Endothelial cell of hepatic sinusoid (primary cell): ENCODE results near the gene MDH1B.
"Not testable (repeated sequence)": the region's sequence is repeated elsewhere in the genome, so short reads cannot be mapped to it uniquely, and the experiment has no call there.

Experiments
- in situ Hi-C: cut with HindIII; loops from 2 replicates; pipeline ENCODE4 v1.10.0; 2017; ENCODE audit warnings: low sequenced_read_pairs

Gene MDH1B

DNA sequence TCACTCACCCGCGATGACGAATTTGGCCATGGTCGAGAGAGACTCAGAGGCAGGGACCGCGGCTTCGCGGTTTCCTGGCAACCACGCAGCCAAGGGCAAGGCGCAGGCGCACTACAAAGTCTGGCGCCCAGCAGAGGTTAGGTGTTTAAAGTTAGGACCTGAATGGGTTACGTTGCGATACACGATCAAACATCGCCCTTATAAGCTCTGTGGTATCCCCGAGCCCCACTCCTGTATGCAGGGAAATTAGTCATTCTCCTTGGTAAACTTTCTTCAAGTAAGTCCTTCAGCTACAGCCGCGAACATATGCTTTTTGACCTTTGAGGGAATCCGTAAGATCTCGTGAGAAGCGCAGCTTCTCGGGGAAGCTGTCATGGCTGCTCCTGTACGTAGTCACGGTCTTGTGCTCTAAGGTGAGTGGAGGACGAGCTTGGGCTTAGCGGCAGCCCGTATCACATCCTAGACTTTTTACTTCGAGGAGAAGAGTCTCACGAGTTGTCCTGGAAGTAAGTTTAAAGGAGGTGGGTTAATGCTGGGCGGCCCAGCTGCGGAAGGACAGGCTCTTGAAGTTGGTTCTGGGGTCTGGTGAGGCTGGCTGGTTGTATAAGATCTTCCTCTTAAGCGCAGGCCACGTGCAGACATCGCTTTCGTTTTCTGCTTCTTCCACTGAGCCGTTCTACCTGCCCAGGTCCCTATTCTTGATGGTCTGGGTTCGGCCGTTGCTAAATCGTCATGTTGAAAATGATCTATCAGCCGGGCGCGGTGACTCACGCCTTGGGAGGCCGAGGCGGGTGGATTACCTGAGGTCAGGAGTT, at the start of gene MDH1B, which contains the start of gene FASTKD2:
Gene MDH1B (minus strand): TSS at position 87 of the 815 bp plus-strand sequence. CDS start 57 bp downstream, at position 30.
Gene FASTKD2 (plus strand): TSS at position 365 of the 815 bp plus-strand sequence. CDS start 1,088 bp downstream, outside the sequence.
- in situ Hi-C loops, result no loop called here

DNA sequence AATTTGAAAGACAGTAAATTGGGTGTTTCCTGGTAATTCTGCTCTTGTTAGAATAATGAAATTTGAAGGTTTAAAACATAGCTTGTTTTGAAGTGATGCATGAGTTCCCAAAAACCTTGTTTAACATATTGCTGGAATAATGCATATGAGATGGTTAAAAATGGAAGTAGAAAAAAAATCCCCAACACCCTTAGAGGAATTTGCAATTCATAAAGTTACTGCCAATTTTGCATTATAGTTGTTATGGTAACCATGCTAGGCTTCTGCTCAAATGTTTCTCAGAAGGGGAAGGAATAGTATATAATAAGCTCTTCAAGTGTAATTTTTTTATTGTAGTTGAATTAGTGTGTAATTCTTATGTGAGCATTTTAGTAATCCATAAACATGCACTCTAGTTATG, 49.4 kb upstream of the MDH1B start:
- in situ Hi-C loops, result no loop called here

DNA sequence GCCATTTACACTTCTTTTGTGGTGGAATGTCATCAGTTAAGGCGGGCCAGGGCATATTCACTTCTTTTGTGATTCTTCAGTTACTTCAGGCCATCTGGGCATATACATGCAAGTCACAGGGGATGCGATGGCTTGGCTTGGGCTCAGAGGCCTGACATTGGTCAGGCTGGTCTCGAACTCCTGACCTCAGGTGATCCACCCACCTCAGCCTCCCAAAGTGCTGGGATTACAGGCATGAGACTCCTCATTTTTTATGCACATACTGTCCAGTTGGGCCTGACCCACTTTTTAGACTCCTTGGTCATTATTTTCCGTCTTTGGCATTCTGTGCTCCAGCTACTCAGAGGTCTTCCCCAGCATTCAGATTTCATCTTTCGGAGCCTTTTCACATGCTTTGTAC, 47.3 kb upstream of the MDH1B start:
- in situ Hi-C loops, result not testable (repeated sequence)

DNA sequence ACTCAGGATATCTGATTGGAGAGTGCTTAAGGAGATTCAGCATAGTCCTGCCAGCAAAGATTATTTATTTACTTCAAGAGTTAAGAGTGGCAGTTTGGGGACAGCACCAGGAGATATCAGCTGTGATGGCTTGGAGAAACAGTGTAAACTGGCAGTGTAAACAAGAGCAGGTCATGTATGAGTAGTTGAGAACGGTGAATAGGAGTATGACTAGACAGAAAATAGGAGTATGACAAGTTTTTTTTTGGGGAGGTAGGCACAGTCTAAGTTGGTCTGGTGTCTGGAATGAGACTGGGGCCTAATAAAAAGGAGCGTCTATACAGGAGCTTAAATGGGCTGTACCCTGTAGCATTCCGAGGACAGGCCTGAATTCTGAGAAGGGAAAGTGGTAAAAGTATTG, 42.5 kb upstream of the MDH1B start:
- in situ Hi-C loops, result not testable (repeated sequence)

DNA sequence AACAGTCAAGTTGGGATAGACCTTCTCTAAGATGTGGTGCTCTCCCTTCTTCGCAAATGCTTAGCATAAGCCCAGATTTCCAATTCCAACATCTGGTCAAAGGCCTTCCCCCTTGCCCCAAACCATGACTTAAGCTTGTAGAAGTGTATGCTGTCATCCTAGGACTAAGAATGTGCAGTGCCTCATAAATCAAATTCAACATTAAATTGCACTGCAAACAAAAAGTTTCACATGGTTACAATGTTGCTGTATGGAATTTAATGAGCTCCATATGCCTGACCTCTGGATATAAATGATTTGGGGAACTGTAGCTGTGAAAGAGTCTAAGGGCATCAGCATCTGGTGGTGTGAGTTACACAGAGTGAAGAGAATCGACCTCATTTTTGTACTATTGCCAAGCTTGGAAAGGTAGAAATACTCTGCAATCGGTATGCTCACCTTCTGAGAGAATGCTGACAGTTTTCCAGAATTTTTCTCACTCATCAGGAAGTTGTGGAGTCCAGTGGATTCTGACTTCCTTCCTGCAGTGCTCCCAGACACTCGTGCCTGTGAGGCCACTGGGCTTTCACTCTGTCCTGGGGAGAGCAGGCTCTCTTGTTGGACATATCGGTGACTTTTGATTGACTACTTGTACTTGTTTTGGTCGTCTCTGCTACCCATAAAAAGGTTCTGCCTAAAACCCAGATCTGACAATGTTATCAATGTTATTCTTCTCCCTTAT, 40.9 kb upstream of the MDH1B start:
- in situ Hi-C loops, result no loop called here

DNA sequence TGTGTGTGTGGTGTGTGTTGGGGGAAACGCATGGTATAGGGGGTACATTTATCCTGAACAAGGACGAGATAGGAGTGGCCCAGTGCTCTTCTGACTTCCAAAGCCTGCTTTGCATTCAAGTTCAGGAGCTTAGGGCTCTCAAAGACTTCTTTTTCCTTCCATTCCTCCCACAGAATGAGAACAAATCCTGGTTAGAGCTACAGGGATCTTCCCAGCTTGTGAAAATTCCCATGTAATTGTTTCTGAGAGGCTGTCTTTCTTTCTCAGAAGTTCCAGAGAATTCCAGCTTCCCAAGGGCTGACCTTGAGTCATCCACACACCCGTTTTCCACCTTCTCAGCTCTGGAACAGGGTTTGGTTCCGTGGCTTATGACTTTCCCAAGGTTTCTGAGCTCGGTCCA, 39.2 kb upstream of the MDH1B start:
- in situ Hi-C loops, result no loop called here

DNA sequence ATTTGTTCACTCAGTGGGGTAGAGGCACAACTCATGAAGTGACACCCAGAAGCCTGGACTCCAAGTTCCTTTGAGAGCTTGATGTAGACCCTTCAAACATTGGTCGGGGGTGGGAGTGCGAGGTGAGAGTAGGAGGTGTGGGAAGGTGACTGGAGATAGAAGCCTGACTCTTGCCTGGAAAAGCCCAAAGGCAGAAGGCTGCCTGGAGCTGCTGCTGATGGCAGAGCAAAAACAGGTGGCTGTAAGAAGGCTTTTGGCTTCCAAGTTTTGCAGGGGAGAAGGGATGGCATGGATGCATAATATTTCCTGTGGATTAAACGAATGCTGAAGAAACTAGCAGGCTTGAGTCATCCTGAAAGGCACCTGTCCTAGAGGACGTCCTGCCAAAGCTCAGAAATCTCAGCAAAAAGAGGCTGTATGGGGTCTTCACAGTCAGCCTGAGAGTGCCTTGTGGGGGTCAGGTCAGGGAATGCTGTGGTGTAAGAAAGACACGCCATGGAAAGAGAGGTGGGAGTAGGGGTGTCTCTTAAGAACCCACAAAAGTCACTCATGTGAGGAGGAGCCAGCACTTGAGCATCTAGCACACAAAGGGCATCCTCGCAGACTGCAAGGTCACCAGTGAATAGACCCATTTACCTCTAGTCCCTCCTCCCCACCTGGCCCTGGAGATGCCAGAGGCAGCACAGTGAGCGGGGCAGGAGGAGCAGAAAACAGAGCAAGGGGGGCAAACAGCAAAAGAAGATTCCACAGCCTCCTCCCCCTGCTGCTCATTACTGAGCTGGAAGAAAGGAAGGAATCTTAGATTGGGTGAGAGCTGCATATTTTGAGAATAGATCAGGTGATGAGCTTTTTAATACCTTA, 37.8 kb upstream of the MDH1B start:
- in situ Hi-C loops, result no loop called here

DNA sequence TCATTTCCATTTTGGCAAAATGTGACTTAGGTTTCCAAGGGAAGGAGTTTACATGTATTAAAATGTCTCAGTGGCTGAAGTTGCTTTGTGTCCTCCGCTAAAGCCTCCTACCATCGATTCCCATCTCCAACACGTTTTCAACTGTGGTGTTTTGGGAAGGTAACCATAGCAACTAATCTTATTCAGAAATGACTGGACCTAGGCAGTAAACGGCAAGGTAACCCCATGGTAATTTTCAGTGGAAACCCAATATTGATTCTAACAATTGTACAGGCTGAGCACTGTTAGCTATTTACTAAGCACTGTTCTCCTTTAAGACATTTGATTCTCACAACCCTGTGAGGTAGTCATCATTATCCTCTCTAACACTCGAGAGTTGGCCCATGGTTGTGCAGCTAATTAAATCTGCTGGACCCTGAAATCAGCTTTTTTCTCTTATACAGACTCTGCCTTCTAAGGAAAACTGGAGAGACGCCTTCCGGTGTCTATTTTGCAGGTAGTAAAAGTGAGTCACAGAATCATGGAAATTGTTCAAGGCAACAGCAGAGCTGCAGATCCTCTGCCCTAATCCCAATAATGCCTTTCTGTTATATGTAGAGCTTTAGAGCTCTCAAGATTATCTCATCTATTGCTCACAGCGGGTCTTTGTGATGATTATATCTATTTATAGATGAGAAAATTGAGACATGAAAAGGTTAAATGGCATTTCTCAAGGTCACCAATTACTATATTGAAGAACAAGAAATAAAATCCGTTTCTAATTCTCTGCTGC, 36.5 kb upstream of the MDH1B start:
- in situ Hi-C loops, result no loop called here

DNA sequence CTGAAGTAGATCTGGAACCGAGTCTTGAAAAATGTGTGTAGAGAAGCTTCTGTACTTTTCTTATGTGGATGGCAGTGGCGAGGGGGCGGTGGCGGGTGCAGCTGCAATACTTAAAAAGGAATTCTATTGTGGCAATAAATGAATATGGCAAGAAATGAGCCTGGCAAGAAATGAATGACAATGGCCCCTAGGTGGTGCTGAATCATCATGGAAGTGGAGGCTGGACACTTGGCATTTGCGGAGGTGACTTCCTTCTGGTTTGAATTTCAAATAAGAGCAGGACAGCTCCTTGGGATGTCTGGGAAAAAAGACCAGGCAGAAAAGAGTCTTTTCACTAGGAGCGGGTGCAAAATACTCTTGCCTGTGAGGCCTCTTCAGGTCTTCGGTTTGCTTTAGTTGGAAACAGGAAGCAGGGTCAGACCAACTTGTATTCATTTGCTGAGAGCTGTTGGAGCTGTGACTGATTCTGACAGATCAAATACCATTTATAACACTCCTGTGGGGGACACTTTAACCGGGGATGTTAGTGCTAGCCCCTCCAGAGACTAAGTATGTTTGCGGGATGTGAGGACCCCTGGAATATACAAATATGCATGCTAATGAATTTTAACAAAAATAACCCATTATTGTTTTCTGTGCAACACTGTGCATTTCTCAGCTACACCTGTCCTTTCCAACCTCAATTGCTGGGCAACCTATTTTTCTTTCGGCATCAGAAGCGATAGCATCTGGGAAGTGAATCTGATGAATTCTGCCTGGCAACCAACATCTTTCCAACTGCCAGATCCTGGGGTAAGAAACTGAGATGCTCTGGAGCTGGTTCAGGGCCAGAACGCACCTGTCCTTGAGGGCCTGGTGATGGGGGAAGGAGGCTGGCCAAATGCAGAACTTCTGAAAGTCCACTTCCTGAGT, 35.6 kb upstream of the MDH1B start:
- in situ Hi-C loops, result no loop called here

DNA sequence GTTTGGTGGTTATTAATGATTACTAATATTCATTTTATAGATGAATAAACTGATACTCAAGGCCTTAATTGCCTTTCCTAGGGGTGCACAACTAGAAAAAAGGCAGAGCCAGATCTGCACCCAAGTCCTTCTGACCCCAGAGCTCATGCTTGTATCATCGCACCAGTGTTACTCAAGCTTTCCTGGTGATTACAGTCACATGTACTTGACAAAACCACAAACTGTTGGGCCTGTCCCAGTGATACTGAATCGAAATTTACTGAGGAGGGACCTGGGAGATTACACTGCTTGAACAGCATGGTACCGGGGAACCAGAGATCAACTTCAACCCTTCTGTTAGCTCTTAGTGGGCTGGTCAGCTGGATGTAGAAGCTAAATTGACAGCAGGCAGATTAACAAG, 34.0 kb upstream of the MDH1B start:
- in situ Hi-C loops, result no loop called here

DNA sequence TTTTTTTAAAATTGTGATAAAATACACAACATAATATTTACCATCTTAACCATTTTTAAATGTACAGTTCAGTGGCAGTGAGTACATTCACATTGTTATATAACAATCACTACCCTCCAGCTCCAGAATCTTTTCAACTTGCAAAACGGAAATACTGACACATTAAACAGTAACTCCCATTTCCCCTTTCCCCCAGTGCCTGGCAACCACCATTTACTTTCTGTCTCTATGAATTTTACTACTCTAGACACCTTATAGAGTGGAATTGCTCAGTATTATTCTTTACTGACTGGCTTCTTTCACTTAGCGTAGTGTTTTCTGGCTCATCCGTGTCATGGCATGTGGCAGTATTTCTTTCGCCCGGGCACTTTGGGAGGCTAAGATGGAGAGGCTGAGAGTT, 32.9 kb upstream of the MDH1B start:
- in situ Hi-C loops, result no loop called here

DNA sequence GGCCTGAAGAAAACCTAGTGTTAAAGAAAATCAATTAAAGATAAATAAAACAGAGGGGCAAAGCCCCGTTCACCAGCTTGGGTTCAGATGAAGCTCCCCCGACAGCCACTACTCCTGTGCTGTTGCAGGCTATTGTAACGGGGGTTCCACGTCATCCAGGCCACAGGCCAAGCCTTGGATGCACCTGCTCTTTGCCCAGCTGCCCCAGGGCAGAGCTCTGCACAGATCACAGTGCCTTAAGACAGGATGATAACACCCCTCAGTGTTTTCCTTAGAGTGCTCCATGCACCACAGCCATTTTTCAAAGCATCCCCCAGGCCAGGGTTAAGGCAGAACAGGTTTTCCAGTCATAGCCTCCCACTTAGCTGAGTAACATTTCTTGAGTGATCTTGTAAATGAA, 32.2 kb upstream of the MDH1B start:
- in situ Hi-C loops, result no loop called here

DNA sequence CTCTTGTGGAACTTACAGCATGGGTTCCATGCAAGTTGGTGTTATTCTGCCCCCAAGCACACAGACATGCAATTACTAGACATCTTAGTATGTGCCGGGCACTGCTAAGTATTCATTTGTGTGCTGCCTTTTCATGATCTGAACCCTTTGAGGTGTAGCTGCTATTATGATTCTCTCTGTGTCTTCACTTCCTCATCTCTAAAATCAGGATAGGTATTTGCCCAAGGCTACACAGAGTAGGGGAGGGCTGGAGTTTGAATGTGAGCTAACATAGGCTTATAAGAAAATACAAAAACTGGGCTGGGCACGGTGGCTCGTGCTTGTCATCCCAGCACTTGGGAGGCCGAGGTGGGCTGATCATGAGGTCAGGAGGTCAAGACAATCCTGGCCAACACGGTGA, 27.5 kb upstream of the MDH1B start:
- in situ Hi-C loops, result no loop called here

DNA sequence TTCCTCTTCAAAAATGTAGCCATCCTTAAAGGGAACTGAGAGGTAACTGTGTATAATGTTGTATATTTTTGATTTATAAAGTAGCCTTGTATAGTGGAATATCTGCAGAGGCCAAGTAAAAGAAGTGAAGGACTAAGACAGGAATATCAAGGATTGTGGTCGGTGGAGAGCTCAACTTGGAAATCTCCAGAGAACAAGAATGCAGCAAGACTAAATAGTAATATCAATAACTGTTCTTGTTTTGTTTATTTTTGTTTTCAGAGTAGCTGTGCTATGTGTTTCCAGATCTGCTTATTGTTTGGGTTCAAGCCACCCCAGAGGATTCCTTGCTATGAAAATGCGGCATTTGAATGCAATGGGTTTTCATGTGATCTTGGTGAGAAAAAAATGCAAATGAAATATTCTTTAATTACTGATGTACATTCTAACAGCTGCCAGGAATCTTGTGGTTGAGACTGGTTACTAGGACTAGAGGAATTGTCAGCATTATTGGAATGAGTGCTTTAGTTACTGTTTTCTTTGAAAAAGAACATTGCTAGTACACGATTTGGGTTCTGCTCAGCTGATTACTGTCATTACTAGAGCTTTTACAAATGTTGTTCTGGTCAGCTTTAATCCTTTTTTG, 25.3 kb upstream of the MDH1B start:
- in situ Hi-C loops, result no loop called here

DNA sequence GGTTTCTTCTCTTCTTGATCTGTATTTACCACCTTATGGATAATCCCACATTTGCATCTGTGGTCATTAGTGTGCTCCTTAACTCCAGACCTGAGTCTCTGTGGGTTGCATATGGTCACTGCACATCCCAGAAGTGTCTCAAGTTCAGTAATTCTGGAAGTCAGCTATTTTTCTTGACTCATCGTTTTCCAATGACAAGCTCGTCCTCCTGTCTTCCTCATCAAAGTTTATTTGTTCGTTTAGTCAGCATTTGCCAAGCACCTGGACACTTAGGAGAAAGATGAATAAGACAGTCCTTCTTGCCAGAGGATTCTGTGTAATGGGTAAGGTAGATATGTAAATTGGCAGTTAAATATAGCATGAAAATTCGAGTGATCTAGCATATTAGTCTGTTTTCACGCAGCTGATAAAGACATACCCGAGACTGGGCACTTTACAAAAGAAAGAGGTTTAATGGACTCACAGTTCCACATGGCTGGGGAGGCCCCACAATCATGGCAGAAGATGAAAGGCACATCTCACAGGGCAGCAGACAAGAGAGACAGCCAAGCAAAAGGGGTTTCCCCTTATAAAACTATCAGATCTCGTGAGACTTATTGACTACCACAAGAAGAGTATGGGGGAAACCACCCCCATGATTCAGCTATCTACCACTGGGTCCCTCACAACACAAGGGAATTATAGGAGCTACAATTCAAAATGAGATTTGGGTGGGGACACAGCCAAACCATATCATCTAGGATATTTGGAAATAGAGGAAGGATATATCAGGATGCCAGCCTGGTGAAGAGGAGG, 19.6 kb upstream of the MDH1B start:
- in situ Hi-C loops, result no loop called here

DNA sequence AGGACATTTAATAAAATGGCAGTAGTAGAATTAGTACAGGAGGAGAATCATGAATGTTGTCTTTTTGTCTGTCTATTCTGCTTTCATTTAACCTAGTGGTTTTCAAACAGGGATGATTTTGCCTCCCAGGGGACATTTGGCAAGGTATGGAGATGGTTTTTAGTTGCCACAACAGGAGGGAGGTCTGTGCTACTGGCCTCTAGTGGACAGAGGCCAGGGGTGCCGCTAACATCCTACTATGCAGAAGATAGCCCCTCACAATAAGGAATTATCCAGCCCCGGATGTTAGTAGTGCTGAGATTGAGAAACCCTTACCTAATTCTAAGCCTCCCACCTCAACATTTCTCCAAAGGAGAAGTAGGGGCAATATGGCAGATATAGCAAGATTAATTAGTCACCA, 18.6 kb upstream of the MDH1B start:
- in situ Hi-C loops, result no loop called here

DNA sequence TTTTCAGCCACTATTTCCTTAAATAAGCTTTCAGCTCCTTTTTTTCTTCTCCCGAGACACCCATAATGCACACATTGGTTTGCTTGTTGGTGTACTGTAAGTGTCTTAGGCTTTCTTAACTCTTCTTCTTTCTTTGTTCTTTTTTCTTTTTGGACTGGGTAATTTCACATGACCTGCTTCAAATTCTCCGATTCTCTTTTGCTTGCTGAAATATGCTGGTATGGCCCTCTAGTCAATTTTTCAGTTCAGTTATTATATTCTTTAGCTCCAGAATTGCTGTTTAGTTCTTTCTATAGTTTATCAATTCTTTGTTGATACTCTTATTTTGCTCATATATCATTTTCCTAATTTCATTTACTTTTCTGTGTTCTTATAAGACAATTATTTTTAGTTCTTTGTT, 15.5 kb upstream of the MDH1B start:
- in situ Hi-C loops, result no loop called here

DNA sequence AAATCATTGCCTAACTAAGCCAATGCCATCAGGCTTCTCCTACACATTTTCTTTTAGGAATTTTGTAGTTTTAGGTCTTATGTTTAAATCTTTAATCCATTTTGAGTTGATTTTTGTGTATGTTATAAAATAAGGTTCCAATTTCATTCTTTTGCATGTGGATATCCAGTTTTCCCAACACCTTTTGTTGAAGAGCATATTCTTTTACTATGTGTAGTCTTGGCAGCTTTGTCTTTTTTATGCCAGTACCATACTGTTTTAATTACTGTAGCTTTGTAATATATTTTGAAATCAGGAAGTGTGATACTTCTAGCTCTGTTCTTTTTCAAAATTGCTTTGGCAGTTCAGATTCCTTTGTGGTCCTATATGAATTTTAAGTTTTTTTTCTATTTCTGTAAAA, 11.3 kb upstream of the MDH1B start:
- in situ Hi-C loops, result no loop called here
